Head of caudate nucleus (tissue), 42 donors: ENCODE data around the gene RXRA.

ENCODE experiments used
- DNase-seq, 42 donors: peaks; one replicate each; pipeline versions ENCODE4 v3.0.0 to v3.0.0-alpha.2; 2020 to 2021; ENCODE audit warnings: mixed read lengths in 7 of 42
- intact Hi-C: fragments of 100-400 bp; cut with DNase I; formaldehyde crosslinking; loops from one replicate; pipeline ENCODE4 v1.15.0; 2022

RXRA gene

GRCh38 chr9:134477342-134477925 lies 151.2 kb downstream of the RXRA start:
- intact Hi-C loops, result no loop called here
- DNase-seq, result no peak

- intact Hi-C loops, result no loop called here
Observed at GRCh38 chr9:134477927-134478326, 151.7 kb downstream of the RXRA start.

GRCh38 chr9:134481762-134482161 lies 155.5 kb downstream of the RXRA start:
- no peak for DNase-seq
- intact Hi-C loops, result no loop called here

More at GRCh38 chr9:134477927-134478326, 151.7 kb downstream of the RXRA start:
- no peak for DNase-seq

GRCh38 chr9:134482226-134482625 lies 156.0 kb downstream of the RXRA start:
- intact Hi-C loops, result no loop called here
- no peak for DNase-seq

GRCh38 chr9:134483361-134484184 lies 157.3 kb downstream of the RXRA start:
- intact Hi-C loops, result no loop called here
- DNase-seq, result no peak

- peak in 29 of 42 donors; percentile 17 to 58 (median 38) for DNase-seq
- intact Hi-C loops, result no loop called here
Observed at GRCh38 chr9:134484479-134484878, 158.2 kb downstream of the RXRA start.

GRCh38 chr9:134485653-134486052 lies 159.4 kb downstream of the RXRA start:
- intact Hi-C loops, result no loop called here
- peak in 1 of 42 donors; percentile 1 for DNase-seq

- peak in 2 of 42 donors; percentile 9 to 10 for DNase-seq
- intact Hi-C loops, result no loop called here
Observed at GRCh38 chr9:134486143-134486591, 159.9 kb downstream of the RXRA start.

GRCh38 chr9:134486596-134486995 lies 160.3 kb downstream of the RXRA start:
- DNase-seq, result peak in 3 of 42 donors; percentile 1 to 19 (median 5)
- intact Hi-C loops, result no loop called here
